GM18858 (cell line): Measurements from ENCODE around the gene COPS2.

Experiments
- ATAC-seq: cut with Tn5 transposase; IDR thresholded peaks from one replicate; pipeline ENCODE4 v1.9.1; 2021; ENCODE audit not compliant: unreplicated experiment

Gene COPS2

DNA sequence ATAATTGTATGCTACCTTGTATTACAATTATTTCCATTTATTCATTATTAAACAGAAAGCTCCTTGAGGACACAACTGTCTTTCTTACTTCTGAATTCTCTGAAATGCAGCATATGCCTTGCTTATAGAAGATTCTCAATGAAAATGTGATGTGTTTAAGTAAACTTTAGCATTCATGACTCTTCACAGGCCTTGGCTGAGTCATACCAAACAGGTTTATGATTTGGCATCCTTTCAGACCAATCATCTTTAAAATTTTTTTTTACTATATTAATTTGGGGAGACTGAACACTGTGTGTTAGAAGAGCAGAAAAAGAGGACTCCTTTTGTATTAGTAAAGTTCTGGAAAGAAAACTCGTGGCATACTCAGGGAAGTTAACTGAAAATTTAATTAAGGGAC is 8.3 kb upstream of the COPS2 start:
- no peak for ATAC-seq

DNA sequence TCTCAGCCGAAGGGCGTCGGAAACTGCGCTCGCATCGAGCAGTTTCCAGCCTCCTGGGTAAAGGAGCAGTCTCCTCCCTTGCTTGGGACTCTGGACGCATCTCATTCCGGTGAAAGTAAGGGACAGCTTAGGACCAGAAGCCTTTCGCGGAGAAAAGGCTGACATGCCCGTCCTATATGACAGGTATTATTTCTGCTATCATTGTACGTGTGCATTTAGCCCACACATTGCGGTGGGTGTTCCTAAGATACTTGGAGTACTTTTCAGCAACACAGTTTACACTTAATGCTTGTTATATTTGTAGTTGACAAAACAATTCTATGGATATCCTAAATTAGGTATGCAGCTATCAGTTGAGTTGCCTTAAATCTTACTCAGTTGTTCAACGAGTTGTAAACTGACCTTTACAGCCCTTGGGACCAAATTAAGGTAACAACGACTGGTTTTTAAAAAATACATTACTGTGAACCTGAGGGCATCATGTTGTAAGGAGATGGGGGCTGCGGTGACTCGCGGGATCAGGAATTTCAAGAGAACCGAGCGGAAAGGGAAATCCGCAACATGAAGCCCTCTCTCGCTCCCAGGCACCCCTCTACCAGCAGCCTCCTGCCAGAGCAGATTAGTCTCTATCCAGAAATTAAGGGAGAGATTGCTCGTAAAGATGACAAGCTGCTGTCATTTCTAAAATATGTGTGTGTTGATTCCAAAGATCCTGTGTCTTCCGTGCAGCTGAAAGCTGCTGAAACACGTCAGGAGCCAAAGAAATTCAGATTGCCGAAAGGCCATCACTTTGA is 632 bp upstream of the COPS2 start:
- no peak for ATAC-seq

DNA sequence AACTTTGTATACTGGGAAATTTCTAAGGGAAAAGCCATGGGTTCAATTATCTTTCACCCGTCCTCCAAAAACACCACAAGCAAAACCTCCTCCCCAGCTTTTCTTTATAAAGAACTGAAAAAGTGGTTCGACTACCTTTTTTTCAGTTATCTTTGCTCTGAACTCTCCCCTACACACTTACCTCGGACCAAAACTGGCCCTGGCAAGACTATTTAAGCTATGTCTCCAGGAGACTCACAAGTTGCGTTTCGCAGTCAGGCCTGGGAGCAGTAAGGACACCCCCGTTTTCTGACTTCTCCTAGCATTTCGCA is 645 bp downstream of the COPS2 start:
- ATAC-seq = no peak

DNA sequence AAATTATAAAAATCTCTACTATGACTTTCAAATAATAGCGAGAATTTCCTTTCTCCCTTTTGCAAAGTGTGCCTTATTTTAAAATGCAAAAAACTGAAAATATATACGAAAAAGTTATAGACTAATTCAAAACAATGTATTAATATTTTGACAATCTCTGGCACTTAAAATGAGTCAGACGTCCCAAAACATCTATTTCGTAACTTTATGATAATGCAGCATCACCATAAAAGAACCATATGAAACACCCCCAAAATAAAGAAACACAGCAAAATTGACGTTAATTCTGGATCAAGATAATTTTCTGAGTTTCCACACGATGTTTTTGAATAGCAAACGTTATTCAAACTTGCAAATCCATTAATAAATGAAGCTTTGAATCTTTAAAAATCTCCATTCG is 1.0 kb downstream of the COPS2 start:
- no peak for ATAC-seq

DNA sequence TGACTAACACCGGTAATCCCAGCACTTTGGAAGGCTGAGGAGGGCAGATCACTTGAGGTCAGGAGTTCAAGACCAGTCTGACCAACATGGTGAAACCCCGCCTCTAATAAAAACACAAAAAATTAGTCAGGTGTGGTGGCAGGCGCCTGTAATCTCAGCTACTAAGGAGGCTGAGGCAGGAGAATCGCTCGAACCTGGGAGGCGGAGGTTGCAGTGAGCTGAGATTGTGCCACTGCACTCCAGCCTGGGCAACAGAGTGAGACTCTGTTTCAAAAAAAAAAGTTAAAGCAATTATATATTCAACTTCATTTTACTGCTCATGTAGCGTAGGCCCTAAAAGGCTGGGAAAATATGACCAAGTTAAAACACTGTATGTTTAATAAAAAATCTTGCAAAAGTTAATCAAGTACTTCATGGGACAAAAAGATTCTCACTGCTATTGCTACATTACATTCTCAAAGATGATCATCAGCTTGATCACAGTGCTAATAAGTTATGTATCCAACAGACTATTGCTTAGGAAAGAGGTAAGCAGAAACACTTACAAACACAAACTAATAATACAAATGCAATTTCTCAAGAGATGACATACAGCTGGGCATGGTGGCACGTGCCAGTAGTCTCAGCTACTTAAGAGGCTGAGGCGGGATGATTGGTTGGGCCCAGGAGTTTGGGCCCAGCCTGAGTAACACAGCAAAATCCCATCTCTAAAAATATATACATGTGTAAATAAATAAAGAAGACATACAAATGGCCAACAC is 2.7 kb downstream of the COPS2 start:
- ATAC-seq = no peak

DNA sequence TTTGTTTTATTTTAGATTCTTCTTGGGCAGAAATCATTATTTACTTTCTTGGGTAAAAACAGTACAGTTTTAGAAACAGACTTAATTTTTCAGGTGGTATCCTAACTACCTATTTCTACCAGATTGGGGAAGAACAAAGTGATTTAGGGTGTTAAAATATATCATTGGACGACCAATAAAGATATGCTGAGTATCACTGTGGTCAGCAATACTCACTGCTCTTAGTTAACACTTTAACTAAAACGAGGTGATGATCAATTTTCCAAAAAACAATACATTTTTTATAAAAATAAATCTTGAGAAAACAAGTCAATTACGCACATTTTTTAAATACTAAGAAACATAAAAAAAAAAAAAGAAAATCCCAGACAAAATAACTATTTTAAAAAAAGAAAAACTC is 3.6 kb downstream of the COPS2 start:
- ATAC-seq = no peak

DNA sequence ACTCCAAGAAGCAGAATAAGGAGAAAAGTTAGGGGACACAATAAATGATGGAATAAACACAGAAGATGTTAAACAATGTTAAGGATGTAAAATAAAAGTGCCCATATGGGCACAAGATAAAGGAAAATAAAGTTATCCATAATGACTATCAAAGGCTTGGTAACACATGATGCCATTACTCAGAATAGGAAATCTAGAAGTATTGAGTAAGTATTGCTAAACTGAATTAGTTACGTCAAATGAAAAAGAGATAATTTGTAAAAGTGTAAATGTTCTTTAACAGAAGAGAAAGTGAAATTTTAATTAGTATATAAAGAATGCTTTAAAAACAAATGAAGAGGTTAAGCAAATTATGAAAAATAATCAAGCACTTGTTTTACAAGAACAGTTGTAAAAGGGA is 6.7 kb downstream of the COPS2 start:
- no peak for ATAC-seq

DNA sequence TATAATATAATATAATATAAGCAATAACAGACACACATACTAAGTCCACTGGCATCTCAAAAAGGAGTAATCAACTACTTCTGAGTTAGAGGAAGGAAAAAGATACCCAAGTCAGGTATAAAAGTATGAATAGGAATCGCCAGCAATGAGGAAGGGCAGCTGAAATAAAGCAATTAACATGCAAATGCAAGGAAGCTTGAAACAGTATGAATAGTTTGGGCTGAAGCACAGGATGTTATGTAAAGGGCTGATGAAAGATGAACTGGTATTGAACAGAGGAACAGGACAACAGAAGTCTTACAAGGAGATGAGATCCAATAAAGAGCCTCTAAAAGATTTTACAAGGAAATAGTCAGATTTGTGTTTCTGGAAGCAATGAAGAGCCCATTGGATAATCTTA is 7.1 kb downstream of the COPS2 start:
- ATAC-seq = no peak

DNA sequence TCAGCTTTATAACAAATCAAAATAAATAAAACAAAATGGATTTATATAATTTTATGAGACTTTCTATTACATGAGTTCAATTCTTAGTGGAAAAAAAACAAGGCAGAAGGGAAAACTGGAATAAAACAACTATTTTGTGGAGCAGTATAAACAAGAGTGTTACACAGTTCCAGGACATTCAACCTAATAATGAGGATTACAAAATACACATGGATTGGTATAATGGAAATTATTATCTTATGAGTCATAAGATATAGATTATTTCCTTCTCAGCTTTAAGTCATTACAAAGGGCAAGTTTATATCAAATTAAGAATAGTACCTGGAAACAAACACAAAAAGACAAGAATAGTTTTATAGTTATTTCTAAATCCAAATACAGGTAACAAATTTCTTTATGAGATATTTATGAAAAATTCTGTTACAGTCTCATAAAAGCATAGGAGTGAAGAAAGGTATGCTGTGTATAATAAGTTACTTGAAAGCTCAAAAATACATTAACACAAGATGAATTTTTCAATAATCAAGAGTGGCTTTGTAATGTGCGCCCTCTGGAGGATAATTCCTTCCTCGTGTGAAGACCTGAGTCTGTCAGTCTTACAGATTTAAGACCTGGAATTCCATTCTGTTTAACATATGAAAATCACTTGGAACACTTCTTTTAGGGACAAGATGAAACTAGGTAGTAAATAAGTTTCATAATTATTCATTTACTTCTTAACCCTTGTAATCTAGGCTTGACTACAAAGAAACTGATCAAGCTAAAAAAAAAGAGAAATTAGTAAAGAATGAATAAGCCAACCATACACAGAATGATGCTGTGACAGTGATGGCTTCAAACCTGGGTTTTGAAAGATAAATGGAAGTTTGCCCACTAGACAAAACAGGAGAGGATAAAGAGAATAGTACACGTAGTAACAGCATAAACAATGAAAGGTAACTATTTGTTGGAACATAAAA is 9.5 kb downstream of the COPS2 start:
- ATAC-seq = peak; percentile 47

DNA sequence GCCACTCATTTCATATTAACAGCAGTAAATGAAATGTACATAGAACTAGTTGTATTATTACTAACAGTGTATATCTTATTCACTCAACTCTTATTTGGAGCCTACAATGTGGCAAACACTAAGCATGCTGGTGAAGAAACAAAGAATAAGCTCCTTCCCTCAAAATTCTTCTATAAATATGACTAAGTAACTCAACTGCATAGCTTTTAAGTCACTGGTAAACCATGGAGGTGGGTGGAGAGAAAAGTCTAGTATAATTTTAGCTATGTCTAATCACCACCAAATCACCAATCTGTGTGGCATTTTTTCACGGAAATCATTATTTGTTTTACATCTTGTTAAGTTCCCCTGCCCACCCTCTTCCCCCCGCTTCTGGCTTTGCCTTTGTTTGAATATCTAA is 17.5 kb downstream of the COPS2 start:
- ATAC-seq = no peak

DNA sequence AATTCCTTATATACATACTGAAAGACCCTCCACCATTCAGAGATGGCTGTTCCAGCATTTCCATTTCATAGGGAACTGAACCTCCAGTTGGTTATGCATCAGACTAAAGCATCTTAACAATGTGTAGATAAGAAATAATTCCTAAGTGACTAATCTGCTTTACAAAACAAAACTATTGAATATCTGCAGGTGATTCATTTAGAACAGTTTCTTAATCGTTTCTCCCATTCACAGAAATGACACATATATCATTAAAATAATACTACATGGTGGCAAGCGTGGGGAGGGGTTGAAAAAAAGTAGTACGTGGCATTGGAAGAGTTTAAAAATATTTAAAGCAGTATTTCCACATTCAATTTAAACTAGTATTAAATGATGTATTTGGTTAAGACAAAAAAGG is 19.5 kb downstream of the COPS2 start:
- ATAC-seq = no peak

DNA sequence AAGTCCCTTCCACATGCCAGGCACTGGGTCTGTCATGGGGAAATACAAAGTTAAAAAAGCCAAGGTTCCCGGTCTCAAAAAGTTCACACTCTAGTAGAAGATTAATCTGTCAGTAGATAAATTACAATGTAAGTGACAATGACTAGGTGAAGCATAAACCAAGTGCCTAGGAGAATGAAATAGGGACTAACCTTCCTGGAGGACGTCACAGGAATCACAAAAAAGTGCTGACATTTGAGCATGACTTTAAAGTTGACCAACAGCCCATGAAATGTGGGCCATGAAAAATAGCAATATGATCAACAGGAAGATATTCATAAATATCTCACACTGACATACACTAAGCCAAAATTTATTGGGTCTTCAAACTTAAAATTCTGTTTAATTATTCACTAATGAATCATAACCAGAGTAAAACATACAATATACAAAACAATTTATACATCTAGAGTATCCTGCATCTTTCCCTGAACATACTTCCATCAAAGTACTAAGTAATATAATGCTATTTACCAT is 20.0 kb downstream of the COPS2 start:
- ATAC-seq = no peak

DNA sequence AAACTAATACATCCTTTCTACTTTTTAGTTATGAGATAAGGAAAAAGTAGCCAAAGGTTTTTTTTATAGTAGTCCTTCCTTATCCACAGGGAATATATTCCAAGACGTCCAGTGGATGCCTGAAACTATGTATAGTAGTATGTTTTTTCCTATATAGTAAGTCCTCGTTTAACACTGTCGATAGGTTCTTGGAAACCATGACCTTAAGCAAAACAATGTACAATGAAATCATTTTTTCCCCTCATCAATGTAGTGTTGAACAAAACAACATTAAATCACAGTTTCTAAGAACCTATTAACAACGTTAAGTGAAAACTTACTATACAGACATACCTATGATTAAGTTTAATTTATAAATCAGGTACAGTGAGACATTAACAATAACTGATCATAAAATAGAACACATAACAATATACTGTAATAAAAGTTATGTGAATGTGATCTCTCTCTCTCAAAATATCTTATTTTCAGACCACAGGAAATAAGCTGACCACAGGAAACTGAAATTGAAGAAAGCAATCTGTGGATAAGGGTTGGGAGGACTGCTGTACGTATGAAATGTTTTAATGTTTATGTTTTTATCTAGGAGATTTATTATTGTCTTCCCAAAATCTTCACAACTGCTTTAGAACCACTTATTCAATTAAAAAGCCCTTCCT is 20.6 kb downstream of the COPS2 start:
- ATAC-seq = no peak

DNA sequence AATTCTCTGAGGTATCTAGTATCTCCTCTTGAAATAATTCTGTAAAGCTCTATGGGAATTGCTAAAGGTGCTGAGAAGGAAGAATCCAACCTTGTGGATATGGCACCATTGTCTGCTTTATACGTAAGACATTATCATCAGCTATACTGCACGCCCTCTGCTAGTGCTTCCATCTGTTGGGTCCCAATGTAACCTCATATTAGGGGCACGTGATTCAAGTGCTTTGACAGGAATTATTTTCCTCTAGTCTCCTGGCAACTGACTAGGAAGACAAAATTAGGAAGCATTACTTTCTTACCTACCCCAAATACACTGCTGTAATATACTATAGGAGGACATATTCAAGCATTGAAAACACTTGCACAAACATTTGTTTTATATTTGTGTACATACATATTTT is 24.0 kb downstream of the COPS2 start:
- no peak for ATAC-seq

DNA sequence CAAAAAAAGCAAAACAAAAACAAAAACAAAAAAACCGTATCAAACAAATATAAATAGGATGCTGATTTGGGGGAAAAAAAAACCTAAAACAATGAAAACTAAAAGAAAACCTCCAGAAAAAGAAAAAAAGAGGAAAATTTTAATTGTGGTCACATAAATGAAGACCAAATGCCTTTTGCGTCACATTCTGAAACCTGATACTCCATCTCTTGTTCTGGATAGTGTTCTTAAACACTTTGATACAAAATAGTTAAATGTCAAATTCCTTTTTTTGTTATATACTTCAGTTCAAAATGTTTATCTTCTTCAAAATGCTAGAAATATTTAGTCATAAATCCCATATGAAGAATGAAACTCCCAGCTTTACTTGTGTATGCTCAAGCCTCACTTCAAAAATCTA is 31.0 kb downstream of the COPS2 start:
- ATAC-seq = no peak

DNA sequence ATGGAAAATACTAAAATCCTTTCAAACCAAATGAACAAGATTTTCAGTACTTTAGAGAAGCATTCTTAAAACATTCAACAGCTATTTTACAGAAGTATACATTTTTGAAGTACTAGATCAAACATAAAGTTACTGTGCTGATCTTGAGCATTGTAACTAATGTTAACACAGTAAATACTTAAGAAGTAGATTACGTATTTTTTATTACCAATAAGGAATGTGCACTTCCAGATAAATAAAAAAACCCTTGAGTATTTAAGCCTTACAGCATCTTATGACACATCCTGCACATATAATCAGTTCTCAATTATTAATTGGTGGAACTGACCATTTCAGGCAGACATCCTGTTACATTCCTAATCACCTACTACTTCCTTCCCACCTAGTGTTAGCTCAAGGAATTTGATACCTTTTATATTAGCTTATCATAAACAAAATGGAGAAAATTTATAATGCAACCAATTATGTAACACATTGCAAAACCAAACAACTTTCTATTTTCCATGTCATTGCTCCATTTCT is 32.8 kb downstream of the COPS2 start:
- ATAC-seq = no peak

DNA sequence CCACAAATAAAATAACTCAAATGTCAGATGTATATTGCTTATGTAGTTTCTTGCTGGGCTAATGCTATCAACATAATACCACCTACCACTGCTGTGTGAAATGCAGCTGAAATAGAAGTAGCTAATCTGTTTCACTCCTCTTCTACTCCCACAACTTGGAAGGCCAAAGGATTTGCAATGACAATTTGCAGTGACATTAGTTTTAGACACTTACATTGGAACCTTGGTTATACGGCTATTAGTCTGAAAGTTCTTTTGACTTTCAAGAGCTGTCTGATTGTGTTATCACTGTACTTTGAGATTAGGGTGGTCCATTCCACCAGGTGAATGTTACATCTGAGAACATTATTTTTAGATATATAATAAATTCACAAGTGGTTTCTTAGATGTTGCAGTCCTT is 33.5 kb downstream of the COPS2 start:
- ATAC-seq = no peak

DNA sequence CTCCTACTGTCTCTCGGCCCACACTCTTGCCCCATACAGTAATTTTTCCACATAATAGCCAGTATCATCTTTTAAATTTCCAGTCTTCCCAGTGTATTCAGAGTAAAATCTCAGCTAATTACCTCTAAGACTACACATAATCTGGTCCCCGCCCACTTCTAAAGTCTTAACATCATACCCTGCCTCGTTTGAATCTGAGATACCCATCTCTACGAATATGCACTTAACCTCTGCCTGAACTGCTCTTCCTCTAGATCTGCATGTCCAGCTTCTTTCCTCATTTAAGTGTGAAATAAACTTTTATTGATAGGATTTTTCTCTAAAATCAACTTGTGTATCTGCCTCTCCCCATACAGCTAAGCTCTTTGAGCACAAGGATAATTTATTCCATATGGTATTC is 34.6 kb downstream of the COPS2 start:
- no peak for ATAC-seq

DNA sequence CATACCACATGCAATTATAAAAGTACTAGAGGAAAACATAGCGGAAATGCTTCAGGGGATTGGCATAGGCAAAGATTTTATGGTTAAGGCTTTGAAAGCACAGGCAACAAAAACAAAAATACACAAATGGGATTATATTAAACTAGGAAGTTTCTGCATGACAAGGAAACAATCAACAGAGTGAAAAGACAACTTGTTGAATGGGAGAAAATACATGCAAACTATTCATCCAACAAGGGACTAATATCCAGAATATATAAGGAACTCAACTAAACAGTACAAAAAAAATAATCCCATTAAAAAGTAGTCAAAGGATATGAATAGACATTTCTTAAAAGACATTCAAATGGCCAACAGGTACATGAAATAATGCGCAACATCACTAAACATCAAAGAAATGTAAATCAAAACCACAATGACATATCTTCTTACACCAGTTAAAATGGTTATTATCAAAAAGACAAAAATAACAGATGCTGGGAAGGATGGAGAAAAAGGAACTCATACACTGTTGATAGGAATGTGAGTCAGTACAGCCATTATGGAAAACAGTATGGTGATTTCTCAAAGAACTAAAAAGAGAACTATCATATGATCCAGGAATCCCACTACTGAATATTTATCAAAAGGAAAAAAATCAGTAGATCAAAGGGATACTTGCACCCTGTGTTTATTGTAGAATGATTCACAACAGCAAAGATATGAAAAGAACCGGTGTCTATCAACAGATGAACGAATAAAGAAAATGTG is 39.1 kb downstream of the COPS2 start:
- ATAC-seq = no peak

DNA sequence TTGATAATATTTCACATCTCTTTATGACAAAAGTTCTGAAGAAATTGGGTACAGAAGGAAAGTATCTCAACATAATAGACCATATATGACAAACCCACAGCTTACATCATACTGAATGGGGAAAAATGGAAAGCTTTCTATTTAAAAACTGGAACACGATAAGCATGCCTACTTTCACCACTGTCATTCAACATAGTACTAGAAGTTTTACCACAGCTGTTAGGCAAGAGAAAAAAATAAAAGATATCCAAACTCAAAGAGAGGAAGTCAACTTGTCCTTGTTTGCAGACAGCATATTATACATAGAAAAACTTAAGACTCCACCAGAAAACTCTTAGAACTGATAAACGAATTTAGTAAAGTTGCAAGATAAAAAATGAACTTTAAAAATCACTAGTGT is 40.3 kb downstream of the COPS2 start:
- ATAC-seq = no peak
